K562 (cell line): ENCODE measurements around the gene HSF5. TPM values are rescaled to one million over a fixed set of nuclear protein-coding genes. Genes with fewer than 3 reads are reported as not detected.
A peak's percentile ranks its signal among the peaks of the same experiment; 100 is the strongest.

ENCODE experiments used
- CHCHD3 ChIP-seq: fragments of 250-450 bp; sonication (Bioruptor Pico); IDR thresholded peaks from 2 replicates; pipeline ENCODE4 v2.1.2; 2022; ENCODE audit warnings: mild to moderate bottlenecking
- ELF2 ChIP-seq: fragments of 250-450 bp; sonication (Bioruptor Pico); IDR thresholded peaks from 2 replicates; pipeline ENCODE4 v1.5.0; 2021; ENCODE audit warnings: mild to moderate bottlenecking
- EZH2 ChIP-seq: IDR thresholded peaks from 2 replicates; pipeline ENCODE4 v1.6.1; 2012; ENCODE audit warnings: low read depth, mild to moderate bottlenecking, inconsistent platforms, low read length, borderline replicate concordance
- FOXK2 ChIP-seq, 2 experiments: fragments of 450-650 bp; IDR thresholded peaks in 1 of 2; conservative IDR thresholded peaks in 1 of 2; 2 replicates each; pipeline ENCODE4 v1.6.1; 2016; ENCODE audit warnings: low read depth in 2 of 2, mild to moderate bottlenecking in 1 of 2
- HIVEP1 ChIP-seq: fragments of 250-450 bp; sonication (Bioruptor Pico); IDR thresholded peaks from 2 replicates; pipeline ENCODE4 v1.4.0; 2020; ENCODE audit warnings: mild to moderate bottlenecking
- HLTF ChIP-seq: fragments of 450-650 bp; IDR thresholded peaks from 2 replicates; pipeline ENCODE4 v1.6.1; 2016
- HMBOX1 ChIP-seq: sonication (generic); IDR thresholded peaks from 2 replicates; pipeline ENCODE4 v1.6.1; 2016
- KLF16 ChIP-seq: IDR thresholded peaks from 2 replicates; pipeline ENCODE4 v1.6.1; 2016; ENCODE audit warnings: antibody characterized with exemption
- KLF6 ChIP-seq: fragments of 250-450 bp; sonication (Bioruptor Pico); IDR thresholded peaks from 2 replicates; pipeline ENCODE4 v1.4.0; 2020; ENCODE audit warnings: mild to moderate bottlenecking, moderate library complexity, borderline replicate concordance
- NCOR1 ChIP-seq: fragments of 450-650 bp; IDR thresholded peaks from 2 replicates; pipeline ENCODE4 v1.6.1; 2016; ENCODE audit warnings: mild to moderate bottlenecking, moderate library complexity
- NFE2L1 ChIP-seq: fragments of 450-650 bp; IDR thresholded peaks from 2 replicates; pipeline ENCODE4 v1.6.1; 2016; ENCODE audit warnings: missing genetic modification characterization, low read depth, mild to moderate bottlenecking, missing compliant biosample characterization, moderate library complexity, borderline replicate concordance
- PCBP1 ChIP-seq: fragments of 200-400 bp; formaldehyde crosslinking; IDR thresholded peaks from 2 replicates; pipeline ENCODE4 v1.6.1; 2018; ENCODE audit warnings: mild to moderate bottlenecking, low read depth, low read length; ENCODE audit not compliant: poor library complexity, severe bottlenecking
- POLR2AphosphoS2 ChIP-seq: IDR thresholded peaks from 2 replicates; pipeline ENCODE4 v1.6.1; 2012; ENCODE audit warnings: low read length, improper control_type of control experiment
- POLR3A ChIP-seq: IDR thresholded peaks from 2 replicates; pipeline ENCODE4 v1.6.1; 2011; ENCODE audit warnings: borderline replicate concordance, mild to moderate bottlenecking, moderate library complexity; ENCODE audit not compliant: insufficient read length, insufficient read depth; ENCODE audit errors: extremely low read depth
- RAD21 ChIP-seq, 2 experiments: fragments of 250-450 bp in 1 of 2; fragments of 450-650 bp in 1 of 2; sonication (Bioruptor Pico) in 1 of 2; formaldehyde crosslinking in 1 of 2; IDR thresholded peaks in 1 of 2; conservative IDR thresholded peaks in 1 of 2; 2 replicates each; pipeline versions ENCODE4 v1.4.0 to v1.8.0; 2020 to 2022; ENCODE audit warnings: mild to moderate bottlenecking in 2 of 2, moderate library complexity in 1 of 2
- RCOR1 ChIP-seq, 2 experiments: IDR thresholded peaks; 2 replicates each; pipeline ENCODE4 v1.6.1; 2012; ENCODE audit warnings: low read depth in 2 of 2, low read length in 2 of 2, borderline replicate concordance in 1 of 2, improper control_type of control experiment in 1 of 2
- STAG1 ChIP-seq: sonication (generic); formaldehyde crosslinking; IDR thresholded peaks from 2 replicates; pipeline ENCODE4 v1.5.0; 2020; ENCODE audit warnings: missing genetic modification reagents, borderline replicate concordance
- TAF9B ChIP-seq: fragments of 450-650 bp; IDR thresholded peaks from 2 replicates; pipeline ENCODE4 v1.6.1; 2018; ENCODE audit warnings: mild to moderate bottlenecking; ENCODE audit not compliant: partially characterized antibody
- TARDBP ChIP-seq: fragments of 450-650 bp; IDR thresholded peaks from 2 replicates; pipeline ENCODE4 v1.6.1; 2016
- TCF7 ChIP-seq: sonication (generic); IDR thresholded peaks from 2 replicates; pipeline ENCODE4 v1.6.1; 2016; ENCODE audit warnings: antibody characterized with exemption, borderline replicate concordance
- YY1 ChIP-seq, 3 experiments: IDR thresholded peaks; 2 replicates each; pipeline ENCODE4 v1.6.1; 2011; ENCODE audit warnings: low read length in 2 of 3, mild to moderate bottlenecking in 2 of 3, moderate library complexity in 2 of 3, borderline replicate concordance in 1 of 3, control low read depth in 1 of 3, low read depth in 1 of 3; ENCODE audit not compliant: insufficient read depth in 3 of 3, insufficient replicate concordance in 2 of 3, control insufficient read depth in 1 of 3, insufficient read length in 1 of 3; ENCODE audit errors: extremely low read depth in 1 of 3
- ZNF134 ChIP-seq: fragments of 250-450 bp; sonication (Bioruptor Pico); conservative IDR thresholded peaks from 2 replicates; pipeline ENCODE4 v1.4.0; 2020
- ZNF282 ChIP-seq: sonication (generic); formaldehyde crosslinking; IDR thresholded peaks from 2 replicates; pipeline ENCODE4 v1.8.1; 2023; ENCODE audit warnings: missing genetic modification reagents
- ZNF41 ChIP-seq: fragments of 250-450 bp; sonication (Bioruptor Pico); conservative IDR thresholded peaks from 2 replicates; pipeline ENCODE4 v1.4.0; 2020; ENCODE audit warnings: mild to moderate bottlenecking
- polyA plus RNA-seq, 8 experiments: library from polyadenylated mRNA; depleted of rRNA in 4 of 8; stranded (reverse) in 5 of 8; unstranded in 3 of 8; fragments of >200 nt; fragmentation: Nextera tagmentation in 2 of 8; fragmentation: Illumina TruSeq in 1 of 8; extraction: Ambion mirVana in 2 of 8; extraction: Trizol in 1 of 8; gene quantifications; 2 replicates each; pipeline versions ENCODE4 v1.2.1 to v1.2.3, GENCODE V29; 2011 to 2014; ENCODE audit warnings: inconsistent platforms in 1 of 8, missing spikeins in 1 of 8
- total RNA-seq, 7 experiments: library from RNA; depleted of rRNA in 6 of 7; stranded (reverse); fragments of >200 nt in 6 of 7; fragmentation: Illumina TruSeq in 2 of 7; extraction: Trizol in 2 of 7; gene quantifications; 2 replicates each; pipeline versions ENCODE4 v1.2.1 to v1.2.3, GENCODE V29; 2011 to 2021; ENCODE audit warnings: low replicate concordance in 1 of 7
- TF ChIP-seq, protein P1 (sequence below): sonication (generic); formaldehyde crosslinking; IDR thresholded peaks from 2 replicates; pipeline ENCODE4 v1.8.1; 2023; ENCODE audit warnings: mild to moderate bottlenecking, missing genetic modification reagents
- TF ChIP-seq, protein P2 (sequence below): fragments of 450-650 bp; IDR thresholded peaks from 2 replicates; pipeline ENCODE4 v1.6.1; 2016; ENCODE audit warnings: low read depth, mild to moderate bottlenecking, moderate library complexity

The HSF5 gene
- total and polyA plus RNA-seq, 9 of the 15 experiments (the other 6 are each of a cell fraction or from before 2014, with no cell fraction given): 0.04 TPM; not detected in 8

DNA sequence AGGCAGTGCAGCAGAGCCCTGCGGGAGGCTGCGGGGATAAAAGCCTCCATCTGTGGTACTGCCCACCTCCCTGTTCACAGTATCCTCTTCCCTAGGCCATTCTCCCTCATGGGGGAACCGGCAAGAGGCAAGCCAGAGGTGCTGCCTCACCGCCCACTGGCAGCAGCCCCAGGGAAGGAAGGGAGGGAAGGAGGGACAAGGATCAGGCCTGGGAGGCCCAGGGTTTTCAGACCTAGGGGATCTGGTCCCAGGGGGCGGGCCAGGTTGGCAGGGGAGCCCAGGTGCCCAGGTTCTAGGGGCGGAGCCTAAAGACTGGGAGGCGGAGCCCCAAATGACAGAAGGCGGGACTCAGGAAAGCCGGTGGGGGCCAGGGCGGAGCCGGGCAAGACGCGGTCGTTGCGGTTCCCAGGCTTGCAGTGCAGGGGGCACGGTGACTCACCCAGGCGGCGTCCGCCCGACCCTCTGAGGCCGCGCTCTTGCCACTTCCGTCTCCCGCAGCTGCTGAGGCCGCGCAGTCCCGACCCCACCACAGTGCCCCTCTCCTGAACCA, 29.2 kb upstream of the HSF5 start (continued):
- no peak for TF ChIP-seq YY1 (IDR thresholded peaks at IDR 0.05; ENCODE audit: borderline replicate concordance in 1 of 3, control insufficient read depth in 1 of 3, extremely low read depth in 1 of 3, insufficient read depth in 3 of 3, insufficient read length in 1 of 3, insufficient replicate concordance in 2 of 3, low read depth in 1 of 3, low read length in 2 of 3)
- TF ChIP-seq HIVEP1 (CRISPR knock-in tag): no peak; the same call in 1 of the 2 replicates
- TF ChIP-seq ZNF134 (CRISPR knock-in tag): peak; percentile 73
- no peak for TF ChIP-seq EZH2
- TF ChIP-seq, protein P1, sequence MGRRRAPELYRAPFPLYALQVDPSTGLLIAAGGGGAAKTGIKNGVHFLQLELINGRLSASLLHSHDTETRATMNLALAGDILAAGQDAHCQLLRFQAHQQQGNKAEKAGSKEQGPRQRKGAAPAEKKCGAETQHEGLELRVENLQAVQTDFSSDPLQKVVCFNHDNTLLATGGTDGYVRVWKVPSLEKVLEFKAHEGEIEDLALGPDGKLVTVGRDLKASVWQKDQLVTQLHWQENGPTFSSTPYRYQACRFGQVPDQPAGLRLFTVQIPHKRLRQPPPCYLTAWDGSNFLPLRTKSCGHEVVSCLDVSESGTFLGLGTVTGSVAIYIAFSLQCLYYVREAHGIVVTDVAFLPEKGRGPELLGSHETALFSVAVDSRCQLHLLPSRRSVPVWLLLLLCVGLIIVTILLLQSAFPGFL (CRISPR knock-in tag): no peak
- TF ChIP-seq PCBP1: peak; percentile 68
- no peak for TF ChIP-seq NCOR1
- no peak for TF ChIP-seq ZNF282
- peak in 1 of 2 experiments; percentile 42; a peak in 1 of 4 replicates for TF ChIP-seq RCOR1 (IDR thresholded peaks at IDR 0.05; ENCODE audit: borderline replicate concordance in 1 of 2, low read depth in 2 of 2, low read length in 2 of 2)
- no peak for TF ChIP-seq NFE2L1 (tag)
- TF ChIP-seq TCF7: no peak
- no peak for TF ChIP-seq RAD21 (CRISPR knock-in tag; conservative IDR thresholded peaks at IDR 0.05 in 1 of 2, IDR thresholded peaks at IDR 0.05 in 1 of 2)
- no peak; the same call in 1 of the 2 replicates for TF ChIP-seq KLF16
- TF ChIP-seq HLTF: no peak
- TF ChIP-seq FOXK2 (conservative IDR thresholded peaks at IDR 0.05 in 1 of 2, IDR thresholded peaks at IDR 0.05 in 1 of 2; ENCODE audit: low read depth in 2 of 2): no peak
- TF ChIP-seq KLF6 (CRISPR knock-in tag): no peak
- TF ChIP-seq POLR2AphosphoS2: no peak
- TF ChIP-seq ZNF41 (CRISPR knock-in tag): no peak
- TF ChIP-seq ELF2 (CRISPR knock-in tag): peak; percentile 75
- TF ChIP-seq, protein P2, sequence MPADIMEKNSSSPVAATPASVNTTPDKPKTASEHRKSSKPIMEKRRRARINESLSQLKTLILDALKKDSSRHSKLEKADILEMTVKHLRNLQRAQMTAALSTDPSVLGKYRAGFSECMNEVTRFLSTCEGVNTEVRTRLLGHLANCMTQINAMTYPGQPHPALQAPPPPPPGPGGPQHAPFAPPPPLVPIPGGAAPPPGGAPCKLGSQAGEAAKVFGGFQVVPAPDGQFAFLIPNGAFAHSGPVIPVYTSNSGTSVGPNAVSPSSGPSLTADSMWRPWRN: no peak
- TF ChIP-seq POLR3A: no peak
- no peak for TF ChIP-seq CHCHD3 (CRISPR knock-in tag)
- TF ChIP-seq TAF9B: no peak
- TF ChIP-seq HMBOX1: no peak
- no peak for TF ChIP-seq STAG1 (CRISPR knock-in tag)
- TF ChIP-seq TARDBP: no peak
